IMR-90 (cell line): ENCODE results near the gene ZNF74.

ENCODE experiments used
- CHD1 ChIP-seq: IDR thresholded peaks from 2 replicates; pipeline ENCODE4 v1.6.1; 2012; ENCODE audit warnings: low read depth, low read length, improper control_type of control experiment
- CTCF ChIP-seq: conservative IDR thresholded peaks from 2 replicates; pipeline ENCODE4 v1.5.1; 2012; ENCODE audit warnings: mild to moderate bottlenecking, low read depth, low read length, improper control_type of control experiment
- MAFK ChIP-seq: IDR thresholded peaks from 2 replicates; pipeline ENCODE4 v1.6.1; 2012; ENCODE audit warnings: low read depth, low read length, improper control_type of control experiment
- MXI1 ChIP-seq: IDR thresholded peaks from 2 replicates; pipeline ENCODE4 v1.6.1; 2012; ENCODE audit warnings: low read depth, mild to moderate bottlenecking, low read length, moderate library complexity, borderline replicate concordance
- NFE2L2 ChIP-seq: fragments of 150-350 bp; IDR thresholded peaks from 2 replicates; pipeline ENCODE4 v1.6.1; 2016; ENCODE audit warnings: low read depth, mild to moderate bottlenecking, low read length
- POLR2A ChIP-seq: IDR thresholded peaks from 2 replicates; pipeline ENCODE4 v1.6.1; 2012; ENCODE audit warnings: mild to moderate bottlenecking, low read depth, low read length
- RAD21 ChIP-seq: IDR thresholded peaks from 2 replicates; pipeline ENCODE4 v1.6.1; 2012; ENCODE audit warnings: low read length, improper control_type of control experiment
- RFX5 ChIP-seq: IDR thresholded peaks from 2 replicates; pipeline ENCODE4 v1.8.0; 2012; ENCODE audit warnings: low read depth, mild to moderate bottlenecking, low read length, moderate library complexity
- SMC3 ChIP-seq: fragments of 150-350 bp; IDR thresholded peaks from 2 replicates; pipeline ENCODE4 v1.6.1; 2016; ENCODE audit warnings: low read depth, mild to moderate bottlenecking, antibody characterized with exemption, low read length, moderate library complexity
- USF2 ChIP-seq: fragments of 150-350 bp; IDR thresholded peaks from 2 replicates; pipeline ENCODE4 v1.6.1; 2017; ENCODE audit warnings: mild to moderate bottlenecking, antibody characterized with exemption, low read length, low read depth

- no peak for TF ChIP-seq CTCF
- no peak for TF ChIP-seq RFX5
- no peak for TF ChIP-seq USF2
- TF ChIP-seq SMC3 = no peak
- TF ChIP-seq POLR2A = no peak
- no peak for TF ChIP-seq MAFK
- TF ChIP-seq RAD21 = no peak
- TF ChIP-seq MXI1 = no peak
- no peak for TF ChIP-seq CHD1
- TF ChIP-seq NFE2L2 = no peak
Observed at GRCh38 chr22:20403779-20404140, 9.8 kb downstream of the ZNF74 start.
